Measurements from ENCODE around the gene HRH1. TPM values are rescaled to one million over a fixed set of nuclear protein-coding genes. Genes with fewer than 3 reads are reported as not detected.

HRH1 gene
- polyA plus RNA-seq, 3 donors, result 0.08 to 0.24 TPM; not detected in 1

DNA sequence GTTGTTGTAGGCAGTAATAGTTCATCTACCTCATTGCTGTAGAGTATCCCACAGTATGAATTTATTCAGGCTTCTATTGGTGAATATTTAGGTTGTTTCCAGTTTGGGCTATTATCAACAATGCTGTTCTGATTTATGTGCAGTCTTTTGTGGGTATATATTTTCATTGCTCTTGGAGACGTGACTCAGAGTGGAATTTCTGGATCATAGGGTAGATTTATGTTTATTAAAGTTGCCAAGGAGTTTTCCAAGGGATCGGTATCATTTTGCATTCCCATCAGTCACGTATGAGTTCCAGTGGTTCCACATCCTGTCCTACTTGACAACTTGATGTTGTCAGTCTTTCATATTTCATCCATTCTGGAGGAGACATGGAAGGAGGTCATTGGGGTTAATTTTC, 8.4 kb upstream of the HRH1 start:
- H3K9me3 Mint-ChIP-seq, result peaks cover 0 to 3% (median 0%) of the 10 kb centered on the region in 7 donors
- H3K4me1 ChIP-seq (ENCODE audit: control insufficient read depth in 1 of 2, insufficient read depth in 2 of 2, low read length in 2 of 2), result peaks cover 1 to 7% of the 10 kb centered on the region in 2 donors
- H3K27me3 ChIP-seq (ENCODE audit: control insufficient read depth in 2 of 2, insufficient read depth in 2 of 2, low read length in 2 of 2), result no peaks in the 10 kb centered on the region
- intact Hi-C loops (cut with micrococcal nuclease), result no loop called here
- H3K4me1 Mint-ChIP-seq, result peaks cover 10% of the 10 kb centered on the region
- H3K27ac ChIP-seq (ENCODE audit: low read depth in 1 of 2, low read length in 2 of 2), result no peak overlapping the region
- H2AFZ ChIP-seq (ENCODE audit: insufficient read depth, low read depth, low read length, poor library complexity, severe bottlenecking), result no peak overlapping the region
- no CpG with 5 or more reads among the region's 3 CpGs for WGBS (ENCODE audit: insufficient coverage)
- no peaks in the 10 kb centered on the region for H3K36me3 ChIP-seq (replicated peaks in 1 of 2; ENCODE audit: control insufficient read depth in 1 of 2, insufficient read depth in 2 of 2, low read length in 2 of 2)
- no peak for TF ChIP-seq CTCF (IDR thresholded peaks at IDR 0.05)
- no peak overlapping the region for H3K4me3 Mint-ChIP-seq
- H3K27ac Mint-ChIP-seq, result no peak overlapping the region
- H4K20me1 ChIP-seq (ENCODE audit: insufficient read depth, low read length), result no peaks in the 10 kb centered on the region
- H3K9me3 ChIP-seq (replicated peaks in 1 of 2; ENCODE audit: control insufficient read depth in 1 of 2, insufficient read depth in 1 of 2, low read length in 2 of 2), result no peaks in the 10 kb centered on the region
- DNase-seq, result no peak
- no peak overlapping the region for H3K4me3 ChIP-seq (replicated peaks in 1 of 3; ENCODE audit: low read depth in 2 of 3, low read length in 3 of 3)
- no peak overlapping the region for H3K4me2 ChIP-seq (replicated peaks; ENCODE audit: extremely low read depth, low read length, poor library complexity, severe bottlenecking)
- H3K9ac ChIP-seq (ENCODE audit: insufficient read depth, low read length, poor library complexity, severe bottlenecking), result no peak overlapping the region
- no peaks in the 10 kb centered on the region for H3K36me3 Mint-ChIP-seq
- H3K79me2 ChIP-seq (ENCODE audit: insufficient read depth, low read length), result no peaks in the 10 kb centered on the region
- peaks cover 3 to 6% (median 5%) of the 10 kb centered on the region in 3 donors for H3K27me3 Mint-ChIP-seq (ENCODE audit: low read depth in 3 of 3)

DNA sequence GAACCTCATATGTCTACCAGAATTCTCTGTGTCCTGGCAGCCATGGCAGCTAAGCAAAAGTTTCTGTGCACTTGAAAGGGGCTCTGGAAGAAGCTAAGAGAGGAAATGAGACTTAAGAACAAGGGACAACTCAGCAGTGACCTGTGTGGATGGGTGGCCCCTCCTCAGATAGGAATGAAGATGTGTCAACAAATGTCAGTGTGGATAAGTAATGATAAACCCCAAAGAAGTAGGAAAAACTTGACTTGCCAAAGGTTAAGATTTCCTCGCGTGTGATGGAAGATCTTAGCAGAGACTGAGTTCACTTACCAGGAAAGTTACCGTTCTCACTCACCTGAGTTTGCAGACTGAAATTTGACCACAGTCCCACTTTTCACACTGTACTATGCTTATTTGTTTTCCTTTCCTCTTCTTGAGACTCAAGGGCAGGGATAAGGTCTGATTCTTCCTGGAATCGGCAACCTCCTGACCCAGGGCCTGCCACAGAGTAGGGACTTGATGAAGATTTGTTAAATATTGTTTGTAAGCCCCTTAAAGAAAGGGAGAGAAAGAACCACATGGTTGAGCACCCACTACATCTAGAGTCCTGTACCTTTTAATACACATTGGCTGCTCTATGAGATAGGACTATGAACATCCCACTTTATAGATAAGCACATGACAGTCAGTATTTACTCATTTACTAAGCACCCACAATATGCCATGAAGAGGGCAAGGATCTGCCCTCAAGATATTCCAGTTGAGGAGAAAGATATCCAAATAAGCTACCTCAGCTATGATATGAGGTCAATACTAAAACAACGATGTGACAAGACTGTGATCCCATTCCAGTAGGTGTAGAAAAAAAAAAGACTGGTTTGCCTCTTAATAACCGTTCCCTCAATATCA, 7.3 kb upstream of the HRH1 start:
- Histone ChIP-seq H2AFZ (ENCODE audit: insufficient read depth, low read depth, low read length, poor library complexity, severe bottlenecking) (no peak overlapping the region), H3K36me3 (replicated peaks in 1 of 2; ENCODE audit: control insufficient read depth in 1 of 2, insufficient read depth in 2 of 2, low read length in 2 of 2) (no peaks in the 10 kb centered on the region), H3K79me2 (ENCODE audit: insufficient read depth, low read length) (no peaks in the 10 kb centered on the region), H3K4me1 (ENCODE audit: control insufficient read depth in 1 of 2, insufficient read depth in 2 of 2, low read length in 2 of 2) (peaks cover 0 to 7% of the 10 kb centered on the region in 2 donors), H3K27me3 (ENCODE audit: control insufficient read depth in 2 of 2, insufficient read depth in 2 of 2, low read length in 2 of 2) (no peaks in the 10 kb centered on the region), H3K27ac (ENCODE audit: low read depth in 1 of 2, low read length in 2 of 2) (no peak overlapping the region), H3K9ac (ENCODE audit: insufficient read depth, low read length, poor library complexity, severe bottlenecking) (no peak overlapping the region), H3K4me3 (replicated peaks in 1 of 3; ENCODE audit: low read depth in 2 of 3, low read length in 3 of 3) (no peak overlapping the region), H4K20me1 (ENCODE audit: insufficient read depth, low read length) (no peaks in the 10 kb centered on the region), H3K9me3 (replicated peaks in 1 of 2; ENCODE audit: control insufficient read depth in 1 of 2, insufficient read depth in 1 of 2, low read length in 2 of 2) (no peaks in the 10 kb centered on the region), H3K4me2 (replicated peaks; ENCODE audit: extremely low read depth, low read length, poor library complexity, severe bottlenecking) (no peak overlapping the region)
- intact Hi-C loops (cut with micrococcal nuclease), result no loop called here
- DNase-seq, result no peak
- Mint-ChIP-seq H3K4me1 (peaks cover 9% of the 10 kb centered on the region), H3K9me3 (no peaks in the 10 kb centered on the region), H3K27me3 (ENCODE audit: low read depth in 3 of 3) (peaks cover 5 to 7% (median 5%) of the 10 kb centered on the region in 3 donors), H3K36me3 (no peaks in the 10 kb centered on the region), H3K27ac (peak overlapping the region in 1 of 7 donors; percentile 15), H3K4me3 (no peak overlapping the region)
- no peak for TF ChIP-seq CTCF (IDR thresholded peaks at IDR 0.05)
- WGBS (ENCODE audit: insufficient coverage), result 100% methylated on average over 1 of the region's 6 CpGs

All from CD14-positive monocyte (primary cell).